ENCODE measurements around the gene KRTAP19-4. TPM values are rescaled to one million over a fixed set of nuclear protein-coding genes. Genes with fewer than 3 reads are reported as not detected.

KRTAP19-4 gene
- not detected in 2 replicates for polyA plus RNA-seq
- not detected in 2 replicates for polyA minus RNA-seq

- Histone ChIP-seq H4K20me1 (ENCODE audit: insufficient read depth) (no peaks in the 10 kb centered on the region), H2AFZ (ENCODE audit: low read depth, low read length) (no peak within 1 kb of the TSS), H3K9ac (ENCODE audit: low read length) (no peak within 1 kb of the TSS), H3K9me3 (ENCODE audit: low read length) (no peaks in the 10 kb centered on the region), H3K27ac (ENCODE audit: low read length) (no peak within 1 kb of the TSS), H3K4me2 (ENCODE audit: low read length) (no peak within 1 kb of the TSS), H3K9me2 (ENCODE audit: insufficient read depth, low read length) (no peaks in the 10 kb centered on the region), H3K27me3 (ENCODE audit: insufficient read depth, low read depth, low read length) (no peaks in the 10 kb centered on the region), H3K4me3 (ENCODE audit: low read length) (no peak within 1 kb of the TSS), H3K79me2 (replicated peaks; ENCODE audit: insufficient read depth, low read length) (no peaks in the 10 kb centered on the region), H3K36me3 (ENCODE audit: insufficient read depth, low read length) (no peaks in the 10 kb centered on the region), H3F3A (ENCODE audit: insufficient read depth, low read length, poor library complexity, severe bottlenecking) (no peaks in the 10 kb centered on the region)
- TF ChIP-seq SMC3 (conservative IDR thresholded peaks at IDR 0.05; ENCODE audit: poor library complexity) (no peak), MXI1 (conservative IDR thresholded peaks at IDR 0.05; ENCODE audit: poor library complexity, severe bottlenecking) (no peak), CTCF (IDR thresholded peaks at IDR 0.05; ENCODE audit: poor library complexity, severe bottlenecking) (no peak), POLR2AphosphoS5 (IDR thresholded peaks at IDR 0.05) (no peak), EZH2 (IDR thresholded peaks at IDR 0.05; ENCODE audit: borderline replicate concordance, insufficient read depth, low read length, poor library complexity, severe bottlenecking) (no peak), RAD21 (conservative IDR thresholded peaks at IDR 0.05) (no peak), EP300 (conservative IDR thresholded peaks at IDR 0.05; ENCODE audit: poor library complexity, severe bottlenecking) (no peak), REST (IDR thresholded peaks at IDR 0.05; ENCODE audit: borderline replicate concordance) (no peak), TAF1 (IDR thresholded peaks at IDR 0.05; ENCODE audit: low read depth) (no peak)
These were observed at the start of gene KRTAP19-4 for GRCh38 chr21:30497065-30497464. Gene KRTAP19-4, minus strand, starts transcription at chr21:30497165. Its CDS starts 55 bp downstream, at chr21:30497110.

- Histone ChIP-seq H3F3A (ENCODE audit: insufficient read depth, low read length, poor library complexity, severe bottlenecking) (no peaks in the 10 kb centered on the region), H3K4me3 (ENCODE audit: low read length) (no peak within 1 kb of the TSS)
These were observed 44.8 kb upstream of the KRTAP19-4 start, which contains the start of gene KRTAP19-6 for GRCh38 chr21:30541764-30542163. Gene KRTAP19-6, minus strand, starts transcription at chr21:30541864. Its CDS starts 31 bp downstream, at chr21:30541833.

More at GRCh38 chr21:30541764-30542163, 44.8 kb upstream of the KRTAP19-4 start, which contains the start of gene KRTAP19-6:
- no peak within 1 kb of the TSS for H3K4me2 ChIP-seq (ENCODE audit: low read length)
- H3K36me3 ChIP-seq (ENCODE audit: insufficient read depth, low read length) = no peaks in the 10 kb centered on the region
- no peaks in the 10 kb centered on the region for H3K79me2 ChIP-seq (replicated peaks; ENCODE audit: insufficient read depth, low read length)
- H2AFZ ChIP-seq (ENCODE audit: low read depth, low read length) = no peak within 1 kb of the TSS
- H3K27ac ChIP-seq (ENCODE audit: low read length) = no peak within 1 kb of the TSS
- no peaks in the 10 kb centered on the region for H3K9me2 ChIP-seq (ENCODE audit: insufficient read depth, low read length)
- no peaks in the 10 kb centered on the region for H3K27me3 ChIP-seq (ENCODE audit: insufficient read depth, low read depth, low read length)
- TF ChIP-seq POLR2AphosphoS5 (IDR thresholded peaks at IDR 0.05) (no peak), SMC3 (conservative IDR thresholded peaks at IDR 0.05; ENCODE audit: poor library complexity) (no peak), CTCF (IDR thresholded peaks at IDR 0.05; ENCODE audit: poor library complexity, severe bottlenecking) (no peak), TAF1 (IDR thresholded peaks at IDR 0.05; ENCODE audit: low read depth) (no peak), EZH2 (IDR thresholded peaks at IDR 0.05; ENCODE audit: borderline replicate concordance, insufficient read depth, low read length, poor library complexity, severe bottlenecking) (no peak), REST (IDR thresholded peaks at IDR 0.05; ENCODE audit: borderline replicate concordance) (no peak), RAD21 (conservative IDR thresholded peaks at IDR 0.05) (no peak), MXI1 (conservative IDR thresholded peaks at IDR 0.05; ENCODE audit: poor library complexity, severe bottlenecking) (no peak), EP300 (conservative IDR thresholded peaks at IDR 0.05; ENCODE audit: poor library complexity, severe bottlenecking) (no peak)
- H4K20me1 ChIP-seq (ENCODE audit: insufficient read depth) = no peaks in the 10 kb centered on the region
- no peaks in the 10 kb centered on the region for H3K9me3 ChIP-seq (ENCODE audit: low read length)
- H3K9ac ChIP-seq (ENCODE audit: low read length) = no peak within 1 kb of the TSS
